ENCODE results near the gene SCUBE1.

SCUBE1 gene

GRCh38 chr22:43343262-43343669, at the start of gene SCUBE1:
TSS of gene SCUBE1 (minus strand) at chr22:43343372. CDS start at chr22:43343261, 111 bp downstream.
- DNase-seq = peak; percentile 60

- DNase-seq = no peak
These were observed 49.3 kb upstream of the SCUBE1 start for GRCh38 chr22:43392385-43392989.

GRCh38 chr22:43391306-43391705, 48.1 kb upstream of the SCUBE1 start:
- no peak for DNase-seq

- no peak for DNase-seq
These were observed 47.7 kb upstream of the SCUBE1 start for GRCh38 chr22:43390872-43391271.

GRCh38 chr22:43390166-43390565, 47.0 kb upstream of the SCUBE1 start:
- DNase-seq = no peak

GRCh38 chr22:43389227-43389836, 46.2 kb upstream of the SCUBE1 start:
- no peak for DNase-seq

GRCh38 chr22:43388420-43388851, 45.3 kb upstream of the SCUBE1 start:
- peak; percentile 72 for DNase-seq

GRCh38 chr22:43387815-43388214, 44.6 kb upstream of the SCUBE1 start:
- DNase-seq = no peak

GRCh38 chr22:43385770-43386641, 42.8 kb upstream of the SCUBE1 start:
- peak; percentile 69 for DNase-seq

GRCh38 chr22:43384863-43385262, 41.7 kb upstream of the SCUBE1 start:
- DNase-seq = no peak

- no peak for DNase-seq
These were observed 38.5 kb upstream of the SCUBE1 start for GRCh38 chr22:43381693-43382092.

- no peak for DNase-seq
These were observed 34.9 kb upstream of the SCUBE1 start for GRCh38 chr22:43377896-43378704.

GRCh38 chr22:43377548-43377895, 34.4 kb upstream of the SCUBE1 start:
- no peak for DNase-seq

GRCh38 chr22:43376765-43377547, 33.8 kb upstream of the SCUBE1 start:
- no peak for DNase-seq

GRCh38 chr22:43375951-43376455, 32.8 kb upstream of the SCUBE1 start:
- no peak for DNase-seq

GRCh38 chr22:43370036-43370435, 26.9 kb upstream of the SCUBE1 start:
- DNase-seq = no peak

GRCh38 chr22:43365715-43366440, 22.7 kb upstream of the SCUBE1 start:
- DNase-seq = no peak

GRCh38 chr22:43364169-43364435, 20.9 kb upstream of the SCUBE1 start:
- DNase-seq = no peak

GRCh38 chr22:43363315-43364168, 20.4 kb upstream of the SCUBE1 start:
- DNase-seq = no peak

- no peak for DNase-seq
These were observed 17.4 kb upstream of the SCUBE1 start for GRCh38 chr22:43360576-43360975.

GRCh38 chr22:43356881-43357280, 13.7 kb upstream of the SCUBE1 start:
- DNase-seq = no peak
